ENCODE data around the gene CLDN34. TPM values are rescaled to one million over a fixed set of nuclear protein-coding genes. Genes with fewer than 3 reads are reported as not detected.

Gene CLDN34
- polyA plus RNA-seq, 1 of the 3 experiments (the other 2 are of a cell fraction): not detected

- TF ChIP-seq ZBTB33 (IDR thresholded peaks at IDR 0.05; ENCODE audit: borderline replicate concordance, low read depth): no peak
- no peak for TF ChIP-seq GABPA (IDR thresholded peaks at IDR 0.05; ENCODE audit: low read depth)
- no peak for TF ChIP-seq POLR2AphosphoS5 (IDR thresholded peaks at IDR 0.05; ENCODE audit: low read depth, low read length)
- no peak for TF ChIP-seq USF1 (IDR thresholded peaks at IDR 0.05; ENCODE audit: borderline replicate concordance, low read depth)
- TF ChIP-seq TCF12 (IDR thresholded peaks at IDR 0.05): no peak
- TF ChIP-seq JUND (IDR thresholded peaks at IDR 0.05): no peak
- no peak for TF ChIP-seq FOXJ3 (CRISPR knock-in tag; IDR thresholded peaks at IDR 0.05)
Measured at GRCh38 chrX:9947131-9947794, 19.9 kb upstream of the CLDN34 start (continued).

- Histone ChIP-seq H3K9me2 (no peaks in the 10 kb centered on the region), H3K27me3 (ENCODE audit: insufficient read depth) (peaks cover 9% of the 10 kb centered on the region; the same call in 1 of the 2 replicates), H3K27ac (ENCODE audit: low read depth in 2 of 2, low read length in 1 of 2) (no peak overlapping the region), H3K4me3 (ENCODE audit: low read depth in 2 of 2, low read length in 1 of 2) (no peak overlapping the region), H3K9ac (no peak overlapping the region), H3K9me3 (no peaks in the 10 kb centered on the region), H3K79me2 (ENCODE audit: insufficient read depth) (no peaks in the 10 kb centered on the region), H3K4me2 (no peak overlapping the region), H3K36me3 (replicated peaks in 1 of 2; ENCODE audit: control insufficient read depth in 1 of 2, insufficient read depth in 2 of 2, low read length in 1 of 2) (no peaks in the 10 kb centered on the region), H3K4me1 (ENCODE audit: control insufficient read depth in 1 of 2, insufficient read depth in 2 of 2, low read depth in 1 of 2, low read length in 1 of 2) (no peaks in the 10 kb centered on the region), H4K20me1 (ENCODE audit: insufficient read depth) (no peaks in the 10 kb centered on the region), H3F3A (replicated peaks; ENCODE audit: insufficient read depth) (no peaks in the 10 kb centered on the region), H2AFZ (ENCODE audit: low read depth) (no peak overlapping the region)
- WGBS (ENCODE audit: low lambda C conversion rate): 20% methylated on average over 9 of the region's 9 CpGs
- DNase-seq: no peak
- CTCF ChIA-PET: no interaction called here
- POLR2A ChIA-PET: no interaction called here
- TF ChIP-seq SMC3 (IDR thresholded peaks at IDR 0.05; ENCODE audit: low read depth, low read length) (no peak), CTCF (IDR thresholded peaks at IDR 0.05) (no peak), EP300 (IDR thresholded peaks at IDR 0.05; ENCODE audit: borderline replicate concordance in 1 of 2, low read depth in 1 of 2, low read length in 1 of 2) (no peak), FOXJ3 (CRISPR knock-in tag; IDR thresholded peaks at IDR 0.05) (no peak), NRF1 (IDR thresholded peaks at IDR 0.05; ENCODE audit: low read depth, low read length) (no peak), YY1 (IDR thresholded peaks at IDR 0.05; ENCODE audit: low read depth) (no peak), MXI1 (IDR thresholded peaks at IDR 0.05; ENCODE audit: low read depth, low read length) (no peak), RFX5 (IDR thresholded peaks at IDR 0.05; ENCODE audit: low read length) (no peak), IRF3 (IDR thresholded peaks at IDR 0.05; ENCODE audit: low read depth, low read length) (no peak), RCOR1 (IDR thresholded peaks at IDR 0.05; ENCODE audit: low read length) (no peak), MAX (IDR thresholded peaks at IDR 0.05; ENCODE audit: low read depth) (no peak), TEAD4 (IDR thresholded peaks at IDR 0.05; ENCODE audit: borderline replicate concordance, insufficient read depth) (no peak), RXRA (IDR thresholded peaks at IDR 0.05; ENCODE audit: borderline replicate concordance, low read depth) (no peak), ZBTB33 (IDR thresholded peaks at IDR 0.05; ENCODE audit: borderline replicate concordance, low read depth) (no peak), CHD2 (IDR thresholded peaks at IDR 0.05; ENCODE audit: low read length, partially characterized antibody) (no peak), GABPA (IDR thresholded peaks at IDR 0.05; ENCODE audit: low read depth) (no peak), FOSL2 (IDR thresholded peaks at IDR 0.05; ENCODE audit: borderline replicate concordance, low read depth) (no peak), NFIC (IDR thresholded peaks at IDR 0.05; ENCODE audit: borderline replicate concordance) (no peak), TAF1 (IDR thresholded peaks at IDR 0.05; ENCODE audit: borderline replicate concordance, low read depth, low read length) (no peak)
Measured at GRCh38 chrX:9948406-9948805, 18.8 kb upstream of the CLDN34 start.

All from SK-N-SH (cell line).